Spleen (tissue), 13 donors: ENCODE results near the gene DCLK2. TPM values are rescaled to one million over a fixed set of nuclear protein-coding genes. Genes with fewer than 3 reads are reported as not detected.

Source experiments
- DNase-seq: peaks from one replicate; pipeline ENCODE4 v3.0.0-alpha.2; 2020
- H3K27ac ChIP-seq, 8 donors: fragments of 200-600 bp; sonication (generic) in 7 of 8; 1 replicate in 4 of 8; 2 replicates in 4 of 8; pipeline versions ENCODE4 v1.5.0 to v1.8.0; 2016 to 2021; ENCODE audit warnings: inconsistent platforms in 4 of 8, mild to moderate bottlenecking in 4 of 8, moderate library complexity in 1 of 8
- H3K27me3 ChIP-seq, 7 donors: fragments of 200-600 bp; sonication (generic) in 6 of 7; replicated peaks in 1 of 7; 1 replicate in 4 of 7; 2 replicates in 3 of 7; pipeline versions ENCODE4 v1.5.0 to v1.8.0; 2016 to 2021; ENCODE audit warnings: inconsistent platforms in 3 of 7, mild to moderate bottlenecking in 1 of 7
- H3K36me3 ChIP-seq, 6 donors: fragments of 200-600 bp; sonication (generic) in 5 of 6; 1 replicate in 4 of 6; 2 replicates in 2 of 6; pipeline versions ENCODE4 v1.5.0 to v1.8.0; 2016 to 2021; ENCODE audit warnings: inconsistent platforms in 2 of 6
- H3K4me1 ChIP-seq, 6 donors: fragments of 200-600 bp; sonication (generic) in 5 of 6; 1 replicate in 3 of 6; 2 replicates in 3 of 6; pipeline versions ENCODE4 v1.5.0 to v1.8.0; 2016 to 2021; ENCODE audit warnings: inconsistent platforms in 3 of 6
- H3K4me3 ChIP-seq, 8 donors: fragments of 200-600 bp; sonication (generic) in 7 of 8; 1 replicate in 4 of 8; 2 replicates in 4 of 8; pipeline versions ENCODE4 v1.5.0 to v1.8.0; 2016 to 2021; ENCODE audit warnings: inconsistent platforms in 4 of 8, mild to moderate bottlenecking in 4 of 8, moderate library complexity in 2 of 8
- H3K9me3 ChIP-seq, 8 donors: fragments of 200-600 bp; sonication (generic) in 7 of 8; 1 replicate in 4 of 8; 2 replicates in 4 of 8; pipeline versions ENCODE4 v1.5.0 to v1.8.0; 2016 to 2021; ENCODE audit warnings: inconsistent platforms in 4 of 8
- CTCF ChIP-seq, 11 experiments: fragments of 200-600 bp in 7 of 11; fragments of 450-650 bp in 4 of 11; sonication (generic) in 4 of 11; IDR thresholded peaks in 8 of 11; conservative IDR thresholded peaks in 3 of 11; 1 replicate in 7 of 11; 2 replicates in 4 of 11; pipeline versions ENCODE4 v1.4.0 to v1.8.0; 2016 to 2021; ENCODE audit warnings: antibody characterized with exemption in 11 of 11, inconsistent platforms in 4 of 11, mild to moderate bottlenecking in 1 of 11
- POLR2A ChIP-seq, 3 donors: fragments of 450-650 bp; IDR thresholded peaks; one replicate each; pipeline ENCODE4 v1.5.1; 2017; ENCODE audit warnings: antibody characterized with exemption in 3 of 3, mild to moderate bottlenecking in 1 of 3
- POLR2AphosphoS5 ChIP-seq, 3 donors: sonication (generic); formaldehyde crosslinking; IDR thresholded peaks; one replicate each; pipeline ENCODE4 v1.5.1; 2017; ENCODE audit warnings: antibody characterized with exemption in 3 of 3
- WGBS, 5 donors: extraction: QIAGEN DNeasy Blood & Tissue Kit in 3 of 5; methylation state at CpG; one replicate each; pipeline versions ENCODE4 v1.1.5 to v1.1.7; 2013 to 2018; 5-methylcytosine and 5-hydroxymethylcytosine counted together
- intact Hi-C: fragments of 100-400 bp; cut with DNase I; formaldehyde crosslinking; loops from one replicate; pipeline ENCODE4 v1.15.0; 2023; ENCODE audit warnings: low total_unique reads
- long read RNA-seq, 2 donors: transcript quantifications; one replicate each; lab custom pipeline, GENCODE V29; 2026
- polyA plus RNA-seq, 3 donors: library from polyadenylated mRNA; stranded (reverse); fragments of 200-250 nt; gene quantifications; one replicate each; pipeline ENCODE4 v1.2.1, GENCODE V29; 2013
- total RNA-seq, 7 donors: library from RNA; depleted of rRNA in 3 of 7; stranded (reverse); fragments of >200 nt in 3 of 7; fragmentation: NEBNext Ultra II Directional in 4 of 7; extraction: Animal tissue kit (Norgen Biotek cat#: 25700) in 4 of 7; gene quantifications; one replicate each; pipeline versions ENCODE4 v1.1.0 to v1.2.1, GENCODE V29; 2016 to 2021
- donor health status: healthy with polysubstance abuse.
- donor health status: DM: no; HTN: no; CAD: no; lungs with moderate emphysema.
- donor health status: DM: no; HTN: no; CAD: no.
- donor health status: Bipolar disorder and iron deficiency.
- donor health status: healthy.
- donor health status: DM: no; HTN: no; CAD: no.
- donor health status: DM: yes; HTN: yes; CAD: no.

Gene DCLK2
- total RNA-seq (1 to 10 TPM; 2.7 to 6.1 (median 4.5) TPM), polyA plus RNA-seq (1 to 10 TPM in 2 of 3 donors, under 1 TPM in 1; 0.53 to 2.5 (median 1.8) TPM)
- long read RNA-seq, donor 1: 0 reads
- long read RNA-seq, donor 2, partial matches to known transcripts: 0 of 1 reads
- long read RNA-seq, donor 2, other reads (novel, unspliced or antisense): 0 of 1 reads

DNA sequence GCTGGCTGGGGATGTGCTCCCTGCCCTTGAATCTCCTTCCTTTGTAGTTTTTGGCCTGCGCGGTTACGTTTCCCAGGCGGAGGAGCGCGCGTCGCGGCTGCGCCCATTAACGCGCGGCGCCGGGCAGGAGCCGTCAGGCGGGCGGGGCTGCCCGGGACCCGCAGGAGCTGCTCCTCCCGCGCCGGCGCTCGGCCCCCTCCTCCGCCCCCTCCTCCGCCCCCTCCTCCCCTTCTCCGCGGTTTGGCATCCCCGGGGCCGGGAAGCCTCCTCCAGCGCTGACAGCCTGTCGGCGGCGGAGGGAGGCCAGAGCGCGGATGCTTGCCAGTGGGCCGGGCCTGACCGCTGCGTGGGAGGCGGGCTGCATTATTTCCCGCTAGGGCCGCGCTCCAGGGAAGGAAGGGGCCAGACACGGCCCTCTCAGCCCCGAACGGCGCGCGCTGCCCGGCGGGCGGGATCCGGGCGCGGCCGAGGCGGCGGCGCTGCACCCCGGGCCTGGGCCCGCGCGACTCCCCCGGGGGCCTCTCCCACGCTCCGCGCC lies at the start of gene DCLK2:
TSS of gene DCLK2 (plus strand) at position 405 of the 538 bp plus-strand sequence. CDS start 583 bp downstream, outside the sequence.
- intact Hi-C loops: no loop called here
- WGBS, 5 donors: 1 to 2% (median 1%) methylated on average over 21 to 68 of the region's 68 CpGs

GRCh38 chr4:150032541-150032940 lies 45.7 kb upstream of the DCLK2 start:
- no peak for TF ChIP-seq CTCF (IDR thresholded peaks at IDR 0.05 in 8 of 11, conservative IDR thresholded peaks at IDR 0.05 in 3 of 11)
- TF ChIP-seq POLR2A (IDR thresholded peaks at IDR 0.05): no peak
- no peak for TF ChIP-seq POLR2AphosphoS5 (IDR thresholded peaks at IDR 0.05)
- no peak overlapping the region for H3K4me3 ChIP-seq
- H3K27me3 ChIP-seq: no peaks in the 10 kb centered on the region
- no peak for DNase-seq
- no peaks in the 10 kb centered on the region for H3K36me3 ChIP-seq
- 82 to 99% (median 90%) methylated on average over 7 of the region's 7 CpGs for WGBS, 5 donors
- no peak overlapping the region for H3K27ac ChIP-seq
- intact Hi-C loops: no loop called here
- peaks cover 0 to 10% (median 5%) of the 10 kb centered on the region in 8 donors for H3K9me3 ChIP-seq
- H3K4me1 ChIP-seq: no peaks in the 10 kb centered on the region

More for the DNA sequence above, at the start of gene DCLK2:
- peak within 1 kb of the TSS; percentile 51 to 82 (median 72) for H3K27ac ChIP-seq
- peaks cover 0 to 28% (median 20%) of the 10 kb centered on the region in 6 donors for H3K4me1 ChIP-seq
- peak; percentile 85 for DNase-seq
- H3K36me3 ChIP-seq: no peaks in the 10 kb centered on the region
- peaks cover 0 to 44% (median 18%) of the 10 kb centered on the region in 7 donors for H3K27me3 ChIP-seq
- no peaks in the 10 kb centered on the region for H3K9me3 ChIP-seq
- peak within 1 kb of the TSS; percentile 61 to 84 (median 70) for H3K4me3 ChIP-seq
- no peak for TF ChIP-seq POLR2A (IDR thresholded peaks at IDR 0.05)
- TF ChIP-seq POLR2AphosphoS5 (IDR thresholded peaks at IDR 0.05): peak; percentile 19 to 68 (median 64)

DNA sequence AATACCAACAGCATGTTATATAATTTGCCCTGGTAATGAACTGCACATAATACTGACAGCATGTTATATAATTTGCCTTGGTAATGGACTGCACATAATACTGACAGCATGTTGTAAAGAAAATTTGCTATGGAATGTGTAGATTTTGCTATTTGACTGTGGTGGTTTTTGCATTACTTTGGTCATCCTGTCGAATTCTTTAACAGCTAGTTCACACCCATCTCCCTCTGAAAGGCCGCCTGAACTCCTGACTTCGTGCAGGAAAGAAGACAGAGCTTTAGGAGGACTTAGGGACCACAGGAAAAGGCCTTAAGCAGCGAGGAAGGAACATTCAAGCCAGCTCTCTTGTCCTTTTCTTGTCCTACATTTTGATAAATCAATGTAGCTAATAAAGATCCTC lies 45.2 kb upstream of the DCLK2 start:
- WGBS, 5 donors: 59 to 70% (median 60%) methylated on average over 4 of the region's 4 CpGs
- no peak for DNase-seq
- intact Hi-C loops: no loop called here
- Histone ChIP-seq H3K9me3 (peaks cover 0 to 5% (median under 1%) of the 10 kb centered on the region in 8 donors), H3K27me3 (no peaks in the 10 kb centered on the region), H3K4me1 (peaks cover 0 to 1% (median 0%) of the 10 kb centered on the region in 6 donors), H3K36me3 (no peaks in the 10 kb centered on the region), H3K4me3 (no peak overlapping the region), H3K27ac (no peak overlapping the region)
- TF ChIP-seq CTCF (IDR thresholded peaks at IDR 0.05 in 8 of 11, conservative IDR thresholded peaks at IDR 0.05 in 3 of 11) (no peak), POLR2A (IDR thresholded peaks at IDR 0.05) (no peak), POLR2AphosphoS5 (IDR thresholded peaks at IDR 0.05) (no peak)

- H3K36me3 ChIP-seq: no peaks in the 10 kb centered on the region
- no peak for DNase-seq
- H3K4me1 ChIP-seq: peaks cover 0 to 8% (median 0%) of the 10 kb centered on the region in 6 donors
- no peaks in the 10 kb centered on the region for H3K27me3 ChIP-seq
- intact Hi-C loops: no loop called here
- no peak overlapping the region for H3K27ac ChIP-seq
- TF ChIP-seq POLR2AphosphoS5 (IDR thresholded peaks at IDR 0.05): no peak
- no peak for TF ChIP-seq POLR2A (IDR thresholded peaks at IDR 0.05)
- TF ChIP-seq CTCF (IDR thresholded peaks at IDR 0.05 in 8 of 11, conservative IDR thresholded peaks at IDR 0.05 in 3 of 11): no peak
- H3K9me3 ChIP-seq: peaks cover 0 to 5% (median 0%) of the 10 kb centered on the region in 8 donors
- no peak overlapping the region for H3K4me3 ChIP-seq
- 61 to 72% (median 67%) methylated on average over 2 of the region's 2 CpGs for WGBS, 5 donors
Measured at GRCh38 chr4:150033901-150034300, 44.3 kb upstream of the DCLK2 start.
